ENCODE measurements around the gene PRSS57. TPM values are rescaled to one million over a fixed set of nuclear protein-coding genes. Genes with fewer than 3 reads are reported as not detected.
"Not testable (repeated sequence)": the region's sequence is repeated elsewhere in the genome, so short reads cannot be mapped to it uniquely, and the experiment has no call there.

The PRSS57 gene
- total RNA-seq, 2 experiments from 2014 or later, result not detected

DNA sequence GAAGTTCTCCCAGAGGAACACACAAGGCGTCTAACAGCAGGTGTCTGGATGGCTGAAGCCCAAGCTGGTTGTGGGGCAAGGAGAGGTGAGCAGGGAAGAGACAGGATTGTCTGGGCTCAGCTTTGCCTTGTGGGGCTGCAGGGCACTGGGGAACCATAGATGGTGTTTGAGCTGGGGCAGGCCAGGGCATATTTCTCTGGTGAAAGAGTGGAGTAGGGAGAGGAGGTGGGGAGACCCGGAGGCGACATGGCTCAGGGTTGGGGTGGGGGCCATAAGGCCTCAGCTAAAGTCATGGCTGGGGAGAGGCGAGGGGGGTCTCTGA, 8.0 kb upstream of the PRSS57 start:
- no peak overlapping the region for H3K27ac Mint-ChIP-seq
- DNase-seq (no peak), ATAC-seq (no peak)
- ChIA-PET POLR2A (no interaction called here), CTCF (interaction anchor here (0.7 kb wide), 1 partner anchor 31 kb away, joined by 3 read pairs; no protein-coding TSS in a partner anchor)
- intact Hi-C loops (cut with micrococcal nuclease), result no loop called here
- H3K4me3 Mint-ChIP-seq, result no peak overlapping the region
- H3K36me3 Mint-ChIP-seq (ENCODE audit: low read depth), result no peaks in the 10 kb centered on the region
- peaks cover 25% of the 10 kb centered on the region for H3K27me3 Mint-ChIP-seq
- TF ChIP-seq CTCF (IDR thresholded peaks at IDR 0.05), result no peak
- peaks cover 4% of the 10 kb centered on the region for H3K4me1 Mint-ChIP-seq (ENCODE audit: low read depth)
- no peaks in the 10 kb centered on the region for H3K9me3 Mint-ChIP-seq

- POLR2A ChIA-PET; CTCF ChIA-PET; H3K36me3 Mint-ChIP-seq (ENCODE audit: low read depth); intact Hi-C loops (cut with micrococcal nuclease); H3K9me3 Mint-ChIP-seq; H3K27ac Mint-ChIP-seq; ATAC-seq; H3K4me1 Mint-ChIP-seq (ENCODE audit: low read depth); H3K4me3 Mint-ChIP-seq; DNase-seq: not testable (repeated sequence)
- H3K27me3 Mint-ChIP-seq, result peaks cover 20% of the 10 kb centered on the region
Observed at GRCh38 chr19:702847-703246, 7.6 kb upstream of the PRSS57 start.

DNA sequence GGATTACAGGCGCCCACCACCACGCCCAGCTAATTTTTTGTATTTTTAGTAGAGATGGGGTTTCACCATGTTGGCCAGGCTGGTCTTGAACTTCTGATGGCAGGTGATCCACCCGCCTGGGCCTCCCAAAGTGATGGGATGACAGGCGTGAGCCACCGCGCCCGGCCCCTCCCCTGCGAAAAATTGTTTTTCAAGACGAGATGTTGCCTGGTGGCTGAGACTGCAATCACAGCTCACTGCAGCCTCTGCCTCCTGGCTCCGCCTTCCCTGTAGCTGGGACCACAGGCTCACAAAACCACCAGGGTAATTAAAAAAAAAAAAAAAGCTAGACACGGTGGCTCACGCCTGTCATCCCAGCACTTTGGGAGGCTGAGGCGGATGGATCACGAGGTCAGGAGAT, 4.6 kb upstream of the PRSS57 start:
- peaks cover 14% of the 10 kb centered on the region for H3K27me3 Mint-ChIP-seq
- H3K4me3 Mint-ChIP-seq; ATAC-seq; H3K36me3 Mint-ChIP-seq (ENCODE audit: low read depth); DNase-seq; H3K9me3 Mint-ChIP-seq; intact Hi-C loops (cut with micrococcal nuclease); H3K27ac Mint-ChIP-seq; H3K4me1 Mint-ChIP-seq (ENCODE audit: low read depth); POLR2A ChIA-PET: not testable (repeated sequence)
- CTCF ChIA-PET, result interaction anchor here (0.8 kb wide), 1 partner anchor 13 kb away, joined by 3 read pairs; no protein-coding TSS in a partner anchor

DNA sequence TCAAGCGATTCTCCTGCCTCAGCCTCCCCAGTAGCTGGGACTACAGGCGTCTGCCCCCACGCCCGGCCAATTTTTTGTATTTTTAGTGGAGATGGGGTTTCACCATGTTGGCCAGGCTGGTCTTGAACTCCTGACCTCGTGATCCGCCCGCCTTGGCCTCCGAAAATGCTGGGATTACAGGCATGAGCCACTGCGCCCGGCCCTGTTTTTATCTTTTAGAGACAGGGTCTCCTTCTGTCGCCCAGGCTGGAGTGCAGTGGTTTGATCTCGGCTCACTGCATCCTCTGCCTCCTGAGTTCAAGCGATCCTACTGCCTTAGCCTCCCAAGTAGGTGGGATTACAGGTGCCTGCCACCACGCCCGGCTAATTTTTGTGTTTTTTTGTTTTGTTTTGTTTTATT, 3.3 kb upstream of the PRSS57 start:
- intact Hi-C loops (cut with micrococcal nuclease); H3K4me3 Mint-ChIP-seq; CTCF ChIA-PET; ATAC-seq; POLR2A ChIA-PET; H3K4me1 Mint-ChIP-seq (ENCODE audit: low read depth); H3K9me3 Mint-ChIP-seq; H3K27ac Mint-ChIP-seq; H3K36me3 Mint-ChIP-seq (ENCODE audit: low read depth); DNase-seq: not testable (repeated sequence)
- peaks cover 18% of the 10 kb centered on the region for H3K27me3 Mint-ChIP-seq

GRCh38 chr19:694481-695351, 536 bp downstream of the PRSS57 start:
- Mint-ChIP-seq H3K27ac (no peak overlapping the region), H3K9me3 (no peaks in the 10 kb centered on the region), H3K4me1 (ENCODE audit: low read depth) (peaks cover 4% of the 10 kb centered on the region), H3K4me3 (no peak overlapping the region), H3K36me3 (ENCODE audit: low read depth) (no peaks in the 10 kb centered on the region), H3K27me3 (peaks cover 10% of the 10 kb centered on the region)
- ATAC-seq (no peak), DNase-seq (no peak)
- POLR2A ChIA-PET, result interaction anchor here (0.5 to 1.3 kb wide), 3 partner anchors 20 to 97 kb away, joined by 3 read pairs; no protein-coding TSS in a partner anchor
- TF ChIP-seq CTCF (IDR thresholded peaks at IDR 0.05), result no peak
- CTCF ChIA-PET, result no interaction called here
- intact Hi-C loops (cut with micrococcal nuclease), result no loop called here

GRCh38 chr19:690203-690602, 5.0 kb downstream of the PRSS57 start:
- H3K4me1 Mint-ChIP-seq (ENCODE audit: low read depth), result no peaks in the 10 kb centered on the region
- no peaks in the 10 kb centered on the region for H3K9me3 Mint-ChIP-seq
- TF ChIP-seq CTCF (IDR thresholded peaks at IDR 0.05), result no peak
- no peak overlapping the region for H3K27ac Mint-ChIP-seq
- POLR2A ChIA-PET, result no interaction called here
- no peak for DNase-seq
- no peaks in the 10 kb centered on the region for H3K36me3 Mint-ChIP-seq (ENCODE audit: low read depth)
- H3K27me3 Mint-ChIP-seq, result peaks cover 5% of the 10 kb centered on the region
- no peak overlapping the region for H3K4me3 Mint-ChIP-seq
- ATAC-seq, result no peak
- CTCF ChIA-PET, result no interaction called here
- intact Hi-C loops (cut with micrococcal nuclease), result no loop called here

Data from activated CD8-positive, alpha-beta T cell treated with anti-CD3 and anti-CD28 coated beads for 36 hours (primary cell).